HG02981 (cell line): ENCODE data around the gene TRIM56.
"Not testable (repeated sequence)": the region's sequence is repeated elsewhere in the genome, so short reads cannot be mapped to it uniquely, and the experiment has no call there.

Experiments
- ATAC-seq: cut with Tn5 transposase; IDR thresholded peaks from one replicate; pipeline ENCODE4 v1.9.1; 2021; ENCODE audit warnings: mild to moderate bottlenecking, moderate library complexity; ENCODE audit not compliant: unreplicated experiment

The TRIM56 gene

GRCh38 chr7:101109368-101109767, 24.1 kb downstream of the TRIM56 start:
- ATAC-seq, result no peak

GRCh38 chr7:101111261-101111660, 26.0 kb downstream of the TRIM56 start:
- ATAC-seq, result no peak

DNA sequence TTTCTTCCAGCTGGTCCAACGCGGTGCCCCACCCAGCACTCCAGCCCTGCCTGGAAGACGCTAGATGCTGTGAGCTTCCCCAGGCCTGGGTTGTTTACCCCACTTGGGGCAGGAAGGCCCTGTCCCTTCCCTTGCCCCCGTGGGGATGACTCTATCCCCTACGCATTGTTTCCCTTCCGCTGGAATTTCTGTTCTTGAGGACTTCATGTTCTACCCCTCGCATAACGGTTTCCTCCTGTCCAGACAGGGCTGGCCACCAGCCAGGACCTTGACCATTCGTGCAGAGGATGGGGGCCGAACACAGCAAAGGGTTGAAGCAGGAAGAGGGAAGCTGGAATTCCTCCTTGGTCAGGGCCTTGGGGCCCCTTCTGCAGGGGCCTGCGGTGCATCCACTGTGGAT, 27.0 kb downstream of the TRIM56 start:
- ATAC-seq, result no peak

DNA sequence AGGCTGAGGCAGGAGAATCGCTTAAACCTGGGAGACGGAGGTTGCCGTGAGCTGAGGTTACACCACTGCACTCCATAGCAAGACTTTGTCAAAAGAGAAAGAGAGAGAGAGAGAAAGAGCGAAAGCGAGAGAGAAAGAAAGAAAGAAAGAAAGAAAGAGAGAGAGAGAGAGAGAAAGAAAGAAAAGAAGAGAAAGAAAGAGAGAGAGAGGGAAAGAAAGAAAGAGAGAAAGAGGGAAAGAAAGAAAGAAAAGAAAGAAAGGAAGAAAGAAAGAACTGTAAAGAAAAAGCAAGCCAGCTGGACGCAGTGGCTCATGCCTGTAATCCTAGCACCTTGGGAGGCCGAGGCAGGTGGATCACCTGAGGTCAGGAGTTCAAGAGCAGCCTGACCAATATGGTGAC, 27.9 kb downstream of the TRIM56 start:
- not testable (repeated sequence) for ATAC-seq

DNA sequence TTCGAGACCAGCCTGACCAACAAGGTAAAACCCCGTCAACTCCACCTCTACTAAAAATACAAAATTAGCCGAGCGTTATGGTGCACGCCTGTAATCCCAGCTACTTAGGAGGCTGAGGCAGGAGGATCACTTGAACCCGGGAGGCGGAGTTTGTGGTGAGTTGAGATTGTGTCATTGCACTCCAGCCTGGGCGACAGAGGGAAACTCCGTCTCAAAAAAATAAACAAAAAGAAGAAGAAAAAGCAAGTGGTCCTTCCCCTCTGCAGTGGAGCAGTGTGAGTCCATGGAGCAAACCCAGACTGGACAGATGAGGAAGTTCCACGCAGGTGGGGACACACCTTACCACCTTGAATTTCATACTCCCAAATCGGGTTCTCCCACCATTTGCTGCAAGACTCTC, 28.6 kb downstream of the TRIM56 start:
- no peak for ATAC-seq

- ATAC-seq, result no peak
Observed at GRCh38 chr7:101114492-101114891, 29.2 kb downstream of the TRIM56 start.

DNA sequence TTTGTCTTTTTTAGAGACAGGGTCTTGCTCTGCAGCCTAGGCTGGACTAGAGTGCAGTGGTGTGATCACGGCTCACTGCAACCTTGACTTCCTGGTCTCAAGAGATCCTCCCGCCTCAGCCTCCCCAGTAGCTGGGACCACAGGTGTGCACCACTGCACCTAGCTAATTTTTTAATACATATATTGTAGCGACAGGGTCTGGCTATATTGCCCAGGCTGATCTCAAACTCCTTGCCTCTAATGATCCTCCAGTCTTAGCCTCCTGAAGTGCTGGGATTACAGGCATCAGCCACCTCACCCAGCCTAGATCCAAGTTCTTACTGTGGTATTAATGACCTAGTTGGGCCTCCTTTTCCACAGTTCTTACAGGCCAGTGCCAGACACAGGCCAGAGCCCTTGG, 29.9 kb downstream of the TRIM56 start:
- ATAC-seq, result no peak

GRCh38 chr7:101116898-101117297, 31.6 kb downstream of the TRIM56 start:
- no peak for ATAC-seq

- ATAC-seq, result no peak
Observed at GRCh38 chr7:101118856-101119255, 33.6 kb downstream of the TRIM56 start.

DNA sequence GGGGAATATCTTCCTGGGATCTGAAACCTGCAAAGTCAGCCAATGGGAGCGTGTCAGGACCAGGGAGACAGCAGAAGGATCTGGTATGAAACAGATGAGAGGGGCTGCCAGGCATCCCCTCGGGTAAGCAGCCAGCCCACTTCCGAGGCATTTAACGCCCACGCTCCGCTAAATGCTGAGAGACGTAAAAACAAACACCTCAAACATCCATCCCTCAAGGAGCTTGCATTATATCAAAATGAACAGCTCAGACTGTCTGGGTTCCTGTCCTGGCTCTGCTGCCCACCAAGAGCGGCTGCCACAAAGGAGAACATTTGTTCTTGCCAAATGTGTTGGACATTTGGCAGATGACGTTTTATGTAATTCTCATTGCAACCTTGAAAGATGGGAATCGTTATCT, 34.6 kb downstream of the TRIM56 start:
- no peak for ATAC-seq

- ATAC-seq, result no peak
Observed at GRCh38 chr7:101120315-101120714, 35.0 kb downstream of the TRIM56 start.

- not testable (repeated sequence) for ATAC-seq
Observed at GRCh38 chr7:101121631-101121990, 36.3 kb downstream of the TRIM56 start.

- ATAC-seq, result no peak
Observed at GRCh38 chr7:101121991-101122932, 37.0 kb downstream of the TRIM56 start.

DNA sequence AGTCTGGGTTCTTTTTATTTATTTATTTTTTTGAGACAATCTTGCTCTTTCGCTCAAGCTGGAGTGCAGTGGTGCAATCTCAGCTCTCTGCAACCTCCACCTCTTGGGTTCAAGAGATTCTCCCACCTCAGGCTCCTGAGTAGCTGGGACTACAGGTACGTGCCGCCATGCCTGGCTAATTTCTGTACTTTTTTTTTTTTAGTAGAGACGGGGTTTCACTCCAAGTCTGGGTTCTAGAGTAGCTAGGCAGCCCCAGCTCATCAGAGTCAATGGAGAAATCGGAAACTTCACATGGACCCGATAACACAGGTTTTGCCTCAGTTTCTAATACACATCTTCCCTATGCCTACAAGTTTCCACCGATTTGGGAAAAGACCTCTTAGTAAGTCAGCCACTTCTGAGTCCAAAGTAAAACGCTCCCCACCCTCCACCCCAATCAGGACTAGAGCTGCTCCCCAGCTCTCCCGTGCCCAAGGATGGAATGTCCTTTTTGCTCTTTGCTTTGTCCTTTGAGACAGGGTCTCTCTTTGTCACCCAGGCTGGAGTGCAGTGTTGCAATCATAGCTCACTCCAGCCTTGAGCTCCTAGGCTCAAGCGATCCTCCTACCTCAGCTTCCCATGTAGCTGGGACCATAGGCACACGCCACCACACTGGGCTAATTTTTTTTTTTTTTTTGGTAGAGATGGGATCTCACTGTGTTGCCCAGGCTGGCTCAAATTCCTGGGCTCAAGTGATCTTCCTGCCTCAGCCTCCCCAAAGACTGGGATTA, 37.8 kb downstream of the TRIM56 start:
- ATAC-seq, result no peak

DNA sequence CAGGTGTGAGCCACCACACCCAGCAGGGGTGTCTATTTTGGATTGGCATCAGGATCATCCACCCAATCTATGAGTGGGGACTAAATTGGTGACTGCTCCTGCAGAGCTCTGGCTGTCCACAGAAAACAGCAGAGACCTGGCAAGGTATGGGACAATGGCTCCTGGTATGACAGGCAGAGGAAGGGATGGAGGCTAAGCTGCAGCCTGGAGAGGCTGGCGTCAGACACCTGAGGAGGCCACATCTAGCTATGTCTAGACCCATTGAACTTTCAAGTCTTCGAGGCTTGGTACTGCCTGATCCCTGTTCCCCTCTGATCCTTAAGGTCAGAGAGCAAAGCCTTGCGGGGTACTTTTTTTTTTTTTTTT, 38.4 kb downstream of the TRIM56 start:
- no peak for ATAC-seq

DNA sequence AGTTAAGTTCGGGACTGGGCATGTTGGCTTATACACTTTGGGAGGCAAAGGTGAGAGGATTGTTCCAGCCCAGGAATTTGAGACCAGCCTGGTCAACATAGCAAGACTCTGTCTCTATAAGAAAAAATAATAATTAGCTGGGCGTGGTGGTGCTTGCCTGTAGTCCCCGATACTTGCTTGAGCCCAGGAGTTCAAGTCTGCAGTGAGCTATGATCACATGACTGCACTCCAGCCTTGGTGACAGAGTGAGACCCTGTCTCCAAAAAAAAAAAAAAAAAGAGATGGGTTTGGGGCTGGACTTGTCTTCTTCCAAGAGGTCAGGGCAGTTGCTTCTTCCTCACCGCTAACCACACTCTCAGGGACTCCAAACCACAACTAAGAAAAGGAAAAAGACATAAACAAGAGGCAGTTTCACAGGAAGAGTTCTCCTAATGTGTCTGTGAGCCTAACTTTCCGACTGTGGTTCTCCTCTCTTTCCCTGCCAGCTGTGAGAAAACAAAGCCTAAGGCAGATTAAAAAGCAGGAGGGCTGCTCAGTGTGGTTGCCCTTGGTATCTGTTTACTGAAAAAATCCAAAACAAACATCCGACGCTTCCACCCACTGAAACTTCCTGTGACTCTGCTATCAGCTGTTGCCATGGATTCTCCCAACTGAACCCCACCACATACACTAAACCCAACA, 39.2 kb downstream of the TRIM56 start:
- ATAC-seq, result no peak

DNA sequence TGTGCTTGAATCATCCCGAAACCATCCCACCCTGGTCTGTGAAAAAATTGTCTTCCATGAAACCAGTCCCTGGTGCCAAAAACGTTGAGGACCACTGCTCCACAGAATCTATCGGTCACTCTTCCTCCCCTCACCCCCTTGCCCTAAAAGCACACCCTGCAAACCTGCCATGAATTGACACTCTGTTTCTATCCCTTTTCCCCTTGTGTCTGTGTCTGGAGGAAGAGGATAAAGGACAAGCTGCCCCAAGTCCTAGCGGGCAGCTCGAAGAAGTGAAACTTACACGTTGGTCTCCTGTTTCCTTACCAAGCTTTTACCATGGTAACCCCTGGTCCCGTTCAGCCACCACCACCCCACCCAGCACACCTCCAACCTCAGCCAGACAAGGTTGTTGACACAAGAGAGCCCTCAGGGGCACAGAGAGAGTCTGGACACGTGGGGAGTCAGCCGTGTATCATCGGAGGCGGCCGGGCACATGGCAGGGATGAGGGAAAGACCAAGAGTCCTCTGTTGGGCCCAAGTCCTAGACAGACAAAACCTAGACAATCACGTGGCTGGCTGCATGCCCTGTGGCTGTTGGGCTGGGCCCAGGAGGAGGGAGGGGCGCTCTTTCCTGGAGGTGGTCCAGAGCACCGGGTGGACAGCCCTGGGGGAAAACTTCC, 40.8 kb downstream of the TRIM56 start:
- ATAC-seq, result peak; percentile 71

DNA sequence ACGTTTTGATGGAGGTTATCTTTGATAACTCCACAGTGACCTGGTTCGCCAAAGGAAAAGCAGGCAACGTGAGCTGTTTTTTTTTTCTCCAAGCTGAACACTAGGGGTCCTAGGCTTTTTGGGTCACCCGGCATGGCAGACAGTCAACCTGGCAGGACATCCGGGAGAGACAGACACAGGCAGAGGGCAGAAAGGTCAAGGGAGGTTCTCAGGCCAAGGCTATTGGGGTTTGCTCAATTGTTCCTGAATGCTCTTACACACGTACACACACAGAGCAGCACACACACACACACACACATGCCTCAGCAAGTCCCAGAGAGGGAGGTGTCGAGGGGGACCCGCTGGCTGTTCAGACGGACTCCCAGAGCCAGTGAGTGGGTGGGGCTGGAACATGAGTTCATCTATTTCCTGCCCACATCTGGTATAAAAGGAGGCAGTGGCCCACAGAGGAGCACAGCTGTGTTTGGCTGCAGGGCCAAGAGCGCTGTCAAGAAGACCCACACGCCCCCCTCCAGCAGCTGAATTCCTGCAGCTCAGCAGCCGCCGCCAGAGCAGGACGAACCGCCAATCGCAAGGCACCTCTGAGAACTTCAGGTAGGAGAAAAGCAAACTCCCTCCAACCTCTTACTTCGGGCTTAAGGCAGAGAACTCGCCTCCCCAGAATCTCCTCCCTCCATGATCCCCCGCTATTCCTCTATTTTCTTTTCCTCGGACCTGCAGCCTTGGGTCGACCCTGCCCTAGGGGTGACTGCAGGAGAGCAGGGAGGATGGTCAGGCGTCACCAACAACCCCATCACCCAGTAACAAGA, 41.6 kb downstream of the TRIM56 start, which contains the start of gene SERPINE1:
TSS of gene SERPINE1 (plus strand) at position 454 of the 809 bp plus-strand sequence. CDS start 1,290 bp downstream, outside the sequence.
- ATAC-seq, result peak; percentile 35

DNA sequence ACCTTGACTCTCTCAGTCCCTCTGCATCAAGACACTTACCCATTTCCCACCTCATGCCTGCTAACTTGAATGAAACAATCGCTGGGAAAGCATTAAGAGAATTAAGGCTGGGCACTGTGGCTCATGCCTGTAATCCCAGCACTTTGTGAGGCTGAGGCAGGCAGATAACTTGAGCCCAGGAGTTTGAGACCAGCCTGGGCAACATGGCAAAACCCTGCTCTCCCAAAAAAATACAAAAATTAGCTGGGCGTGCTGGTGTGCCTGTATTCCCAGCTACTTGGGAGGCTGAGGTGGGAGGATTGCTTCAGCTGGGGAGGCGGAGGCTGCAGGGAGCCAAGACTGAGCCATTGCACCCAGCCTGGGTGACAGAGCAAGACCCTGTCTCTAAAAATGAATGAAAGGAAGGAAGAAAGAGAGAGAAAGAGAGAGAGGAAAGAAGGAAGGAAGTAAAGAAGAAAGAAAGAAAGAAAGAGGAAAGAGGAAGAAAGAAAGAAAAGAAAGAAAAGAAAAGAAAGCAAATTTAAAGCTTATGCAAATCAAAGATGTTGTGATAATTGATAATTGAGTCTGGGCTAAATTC, 42.3 kb downstream of the TRIM56 start:
- ATAC-seq, result no peak
